B cell (primary cell): ENCODE data around the gene IFT43.

Source experiments
- CTCF ChIP-seq: fragments of 200-600 bp; IDR thresholded peaks from one replicate; pipeline ENCODE4 v1.8.0; 2022; ENCODE audit warnings: antibody characterized with exemption, mild to moderate bottlenecking
- EZH2 ChIP-seq: IDR thresholded peaks from 2 replicates; pipeline ENCODE4 v1.6.1; 2012; ENCODE audit warnings: borderline replicate concordance, low read depth, mild to moderate bottlenecking, moderate library complexity, low read length; ENCODE audit not compliant: insufficient read depth, poor library complexity, severe bottlenecking

- TF ChIP-seq CTCF: peak; percentile 78
- no peak for TF ChIP-seq EZH2
Observed at GRCh38 chr14:75982266-75983018, 3.1 kb upstream of the IFT43 start.
